Activated CD4-positive, alpha-beta memory T cell treated with anti-CD3 and anti-CD28 coated beads for 36 hours (primary cell): ENCODE results near the gene SORBS2. TPM values are rescaled to one million over a fixed set of nuclear protein-coding genes. Genes with fewer than 3 reads are reported as not detected.

Experiments used
- CTCF ChIA-PET: fragments of 350-600 bp; sonication (Branson Sonifier 250); formaldehyde crosslinking; loops from one replicate; lab custom pipeline; 2021; ENCODE audit warnings: antibody characterized with exemption, inconsistent platforms; lab: Charles Lee
- POLR2A ChIA-PET: fragments of 350-600 bp; sonication (Branson Sonifier 250); formaldehyde crosslinking; loops from one replicate; lab custom pipeline; 2021; ENCODE audit warnings: antibody characterized with exemption; lab: Charles Lee
- DNase-seq: peaks from one replicate; pipeline ENCODE4 v3.0.0-alpha.2; 2020
- H3K27ac Mint-ChIP-seq: one replicate; pipeline ENCODE4 v1.8.0; 2021; ENCODE audit warnings: mixed read lengths
- H3K27me3 Mint-ChIP-seq: one replicate; pipeline ENCODE4 v1.8.0; 2021; ENCODE audit warnings: mixed read lengths
- H3K36me3 Mint-ChIP-seq: one replicate; pipeline ENCODE4 v1.8.0; 2021; ENCODE audit warnings: mixed read lengths
- H3K4me1 Mint-ChIP-seq: one replicate; pipeline ENCODE4 v1.8.0; 2021; ENCODE audit warnings: low read depth, mixed read lengths
- H3K4me3 Mint-ChIP-seq: one replicate; pipeline ENCODE4 v1.8.0; 2021; ENCODE audit warnings: mild to moderate bottlenecking, mixed read lengths
- H3K9me3 Mint-ChIP-seq: one replicate; pipeline ENCODE4 v1.8.0; 2021; ENCODE audit warnings: mixed read lengths
- intact Hi-C: fragments of 100-400 bp; cut with micrococcal nuclease; formaldehyde crosslinking; loops from one replicate; pipeline ENCODE4 v1.15.1; 2023
- total RNA-seq, 2 experiments: library from RNA; stranded (reverse); gene quantifications; one replicate each; pipeline ENCODE4 v1.2.3, GENCODE V29; 2021

The SORBS2 gene
- total RNA-seq, 2 experiments from 2014 or later, result not detected

- ChIA-PET CTCF (interaction anchor here (3.8 kb wide), 1 partner anchor 13 kb away, joined by 20 read pairs; no protein-coding TSS in a partner anchor), POLR2A (no interaction called here)
- Mint-ChIP-seq H3K27ac (no peak overlapping the region), H3K9me3 (no peaks in the 10 kb centered on the region), H3K27me3 (peaks cover 35% of the 10 kb centered on the region), H3K4me1 (peaks cover 14% of the 10 kb centered on the region), H3K4me3 (no peak overlapping the region), H3K36me3 (no peaks in the 10 kb centered on the region)
- intact Hi-C loops, result no loop called here
- DNase-seq, result no peak
Observed at GRCh38 chr4:185585211-185585610, 226.8 kb downstream of the SORBS2 start.

- H3K4me1 Mint-ChIP-seq, result peaks cover 14% of the 10 kb centered on the region
- H3K27ac Mint-ChIP-seq, result no peak overlapping the region
- H3K9me3 Mint-ChIP-seq, result no peaks in the 10 kb centered on the region
- DNase-seq, result no peak
- H3K4me3 Mint-ChIP-seq, result no peak overlapping the region
- POLR2A ChIA-PET, result no interaction called here
- intact Hi-C loops, result no loop called here
- peaks cover 31% of the 10 kb centered on the region for H3K27me3 Mint-ChIP-seq
- CTCF ChIA-PET, result interaction anchor here (3.8 kb wide), 1 partner anchor 14 kb away, joined by 20 read pairs; no protein-coding TSS in a partner anchor
- no peaks in the 10 kb centered on the region for H3K36me3 Mint-ChIP-seq
Observed at GRCh38 chr4:185583813-185584212, 228.2 kb downstream of the SORBS2 start.

- no peaks in the 10 kb centered on the region for H3K36me3 Mint-ChIP-seq
- no peaks in the 10 kb centered on the region for H3K9me3 Mint-ChIP-seq
Observed at GRCh38 chr4:185582651-185583400, 229.2 kb downstream of the SORBS2 start.

DNA sequence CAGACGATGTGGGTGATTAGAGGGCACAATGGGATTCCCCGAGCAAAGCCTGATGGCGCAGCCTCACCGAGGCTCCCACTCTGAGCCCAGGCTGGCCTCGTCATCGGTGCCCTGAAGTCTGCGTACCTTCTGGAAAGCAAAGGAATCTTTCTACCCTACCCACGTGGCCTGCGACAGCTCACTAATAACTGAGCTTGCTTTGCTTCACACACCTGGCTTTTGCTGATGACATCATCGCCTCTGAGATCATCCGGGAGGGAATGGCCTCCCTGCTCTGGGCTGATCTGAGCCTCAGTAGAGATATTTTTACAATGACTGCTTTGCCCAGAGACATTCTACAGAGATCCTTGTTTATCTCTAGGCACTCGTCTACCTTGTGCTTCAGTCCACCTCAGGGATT is 231.3 kb downstream of the SORBS2 start:
- Mint-ChIP-seq H3K4me3 (no peak overlapping the region), H3K27ac (no peak overlapping the region), H3K4me1 (no peaks in the 10 kb centered on the region), H3K27me3 (peaks cover 20% of the 10 kb centered on the region), H3K9me3 (no peaks in the 10 kb centered on the region), H3K36me3 (no peaks in the 10 kb centered on the region)
- no peak for DNase-seq
- ChIA-PET CTCF (no interaction called here), POLR2A (no interaction called here)
- intact Hi-C loops, result no loop called here

More at GRCh38 chr4:185582651-185583400, 229.2 kb downstream of the SORBS2 start:
- POLR2A ChIA-PET, result no interaction called here
- intact Hi-C loops, result no loop called here
- Mint-ChIP-seq H3K27ac (no peak overlapping the region), H3K4me1 (peaks cover 11% of the 10 kb centered on the region), H3K4me3 (no peak overlapping the region), H3K27me3 (peaks cover 29% of the 10 kb centered on the region)
- CTCF ChIA-PET, result interaction anchor here (3.8 kb wide), 1 partner anchor 15 kb away, joined by 20 read pairs; no protein-coding TSS in a partner anchor
- no peak for DNase-seq

GRCh38 chr4:185578284-185578683 is 233.7 kb downstream of the SORBS2 start:
- ChIA-PET CTCF (interaction anchor here (3.8 kb wide), 1 partner anchor 19 kb away, joined by 15 read pairs; no protein-coding TSS in a partner anchor), POLR2A (no interaction called here)
- Mint-ChIP-seq H3K9me3 (no peaks in the 10 kb centered on the region), H3K4me1 (no peaks in the 10 kb centered on the region), H3K27ac (no peak overlapping the region), H3K36me3 (no peaks in the 10 kb centered on the region), H3K27me3 (peaks cover 12% of the 10 kb centered on the region), H3K4me3 (no peak overlapping the region)
- intact Hi-C loops, result no loop called here
- DNase-seq, result no peak

DNA sequence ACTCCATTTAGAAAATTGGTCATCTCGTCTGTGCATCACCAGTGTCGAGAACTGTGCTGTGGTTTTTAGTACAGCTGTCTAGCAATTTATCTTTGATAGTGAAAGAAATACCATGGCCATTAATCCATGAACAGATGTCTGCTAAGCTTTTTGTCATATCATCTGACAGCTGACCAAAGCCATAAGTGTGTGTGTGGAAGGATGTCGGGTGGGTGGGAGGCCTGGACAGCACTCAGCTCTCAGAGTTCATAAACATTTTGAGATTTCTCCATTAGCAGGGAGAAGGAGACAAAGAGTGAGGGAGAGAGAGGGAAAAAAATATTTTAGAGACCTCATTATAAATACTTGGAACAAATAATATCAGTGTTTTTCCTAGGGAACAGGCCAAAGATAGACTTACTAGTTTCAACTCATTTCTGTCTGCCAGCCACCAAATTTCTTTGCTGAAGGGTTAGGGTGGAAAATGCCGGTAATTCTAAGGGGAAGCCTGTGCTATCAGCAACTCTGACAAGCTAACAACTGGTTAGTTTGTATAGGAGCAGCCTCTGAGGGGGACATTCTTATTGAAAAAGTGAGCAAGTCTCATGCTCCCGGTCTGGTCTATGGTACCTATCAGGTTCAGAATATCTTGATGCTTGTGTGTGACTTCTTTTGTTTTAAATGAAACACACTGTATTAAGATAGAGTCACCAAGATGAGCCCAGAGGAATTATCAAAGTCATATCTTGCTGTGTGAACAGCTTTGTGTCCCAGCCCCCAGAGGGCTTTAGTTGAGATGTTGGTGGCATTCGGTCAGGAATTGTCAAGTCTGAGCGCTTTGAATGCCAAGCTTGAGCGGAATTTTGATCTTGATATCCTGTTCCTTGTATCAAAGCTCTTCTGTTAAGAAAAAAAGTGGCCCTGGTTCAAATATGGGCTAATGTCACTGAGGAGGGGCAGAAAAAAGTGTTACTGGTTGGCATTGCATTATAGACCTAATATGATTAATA is 234.7 kb downstream of the SORBS2 start:
- Mint-ChIP-seq H3K4me1 (no peaks in the 10 kb centered on the region), H3K27ac (no peak overlapping the region), H3K9me3 (no peaks in the 10 kb centered on the region), H3K4me3 (no peak overlapping the region), H3K27me3 (peaks cover 12% of the 10 kb centered on the region), H3K36me3 (no peaks in the 10 kb centered on the region)
- intact Hi-C loops, result no loop called here
- CTCF ChIA-PET, result interaction anchor here (3.8 kb wide), 1 partner anchor 20 kb away, joined by 15 read pairs; no protein-coding TSS in a partner anchor
- no peak for DNase-seq
- POLR2A ChIA-PET, result no interaction called here

DNA sequence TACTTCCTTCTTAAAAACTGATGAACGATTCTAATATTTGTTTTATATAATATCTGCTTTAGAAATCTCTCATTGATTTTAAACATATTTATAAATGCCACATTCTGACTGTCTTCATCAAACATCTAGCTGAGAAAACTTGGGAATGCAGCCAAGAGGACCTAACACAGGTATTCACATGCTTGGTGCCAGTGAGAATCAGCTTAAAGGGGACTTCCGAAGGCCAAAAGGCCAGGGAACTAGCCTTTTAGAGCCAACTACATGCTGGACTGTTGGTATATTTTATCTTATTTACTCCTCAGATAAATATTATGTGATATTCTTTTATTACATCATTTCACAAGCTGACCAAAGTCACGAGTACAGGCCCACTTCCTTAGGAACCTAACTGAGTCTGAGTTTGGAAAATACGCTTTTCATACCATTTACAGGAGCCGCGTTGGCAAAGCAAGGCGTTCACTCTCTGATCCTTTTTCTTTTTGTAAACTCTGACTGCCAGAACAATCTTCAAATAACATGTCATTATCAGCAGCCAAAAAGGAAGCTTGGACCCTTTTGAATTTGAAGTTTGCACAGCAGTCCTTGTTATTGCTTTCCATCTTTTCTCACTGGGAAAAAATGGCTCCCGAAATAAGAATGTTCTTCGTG is 235.6 kb downstream of the SORBS2 start:
- no peaks in the 10 kb centered on the region for H3K9me3 Mint-ChIP-seq
- H3K36me3 Mint-ChIP-seq, result no peaks in the 10 kb centered on the region
- no peak for DNase-seq
- H3K27me3 Mint-ChIP-seq, result peaks cover 13% of the 10 kb centered on the region
- no peak overlapping the region for H3K4me3 Mint-ChIP-seq
- POLR2A ChIA-PET, result no interaction called here
- no peak overlapping the region for H3K27ac Mint-ChIP-seq
- CTCF ChIA-PET, result interaction anchor here (3.8 kb wide), 1 partner anchor 21 kb away, joined by 15 read pairs; no protein-coding TSS in a partner anchor
- intact Hi-C loops, result no loop called here
- no peaks in the 10 kb centered on the region for H3K4me1 Mint-ChIP-seq

DNA sequence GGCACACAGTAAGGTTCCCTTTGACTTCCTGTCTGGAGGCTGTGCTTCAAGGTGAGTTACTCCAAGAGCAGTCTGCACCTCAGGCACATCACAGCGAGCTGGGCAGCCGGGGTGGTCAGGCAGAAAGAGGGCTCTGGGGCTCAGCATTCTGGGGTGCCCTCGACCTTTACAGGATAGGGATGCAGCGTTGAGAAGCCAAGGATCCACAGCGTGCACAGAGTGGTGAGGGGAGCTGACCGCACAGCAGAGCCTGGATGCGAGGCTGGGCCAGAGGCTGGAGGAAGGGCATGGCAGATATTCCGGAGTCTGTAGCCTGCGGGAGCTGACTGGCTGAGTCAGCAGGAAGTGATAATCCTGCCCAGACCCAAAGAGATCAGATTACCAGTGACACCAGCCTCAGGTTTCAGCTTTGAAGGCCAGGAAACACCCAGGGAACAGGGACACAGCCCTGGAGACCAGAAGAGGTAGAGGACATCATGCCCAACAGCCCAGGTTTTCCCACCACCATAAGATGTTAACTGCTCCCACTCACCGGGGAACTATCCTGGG is 238.3 kb downstream of the SORBS2 start:
- DNase-seq, result no peak
- no peaks in the 10 kb centered on the region for H3K9me3 Mint-ChIP-seq
- H3K27me3 Mint-ChIP-seq, result peaks cover 14% of the 10 kb centered on the region
- POLR2A ChIA-PET, result no interaction called here
- no peak overlapping the region for H3K4me3 Mint-ChIP-seq
- H3K36me3 Mint-ChIP-seq, result no peaks in the 10 kb centered on the region
- CTCF ChIA-PET, result no interaction called here
- intact Hi-C loops, result no loop called here
- no peaks in the 10 kb centered on the region for H3K4me1 Mint-ChIP-seq
- H3K27ac Mint-ChIP-seq, result no peak overlapping the region

DNA sequence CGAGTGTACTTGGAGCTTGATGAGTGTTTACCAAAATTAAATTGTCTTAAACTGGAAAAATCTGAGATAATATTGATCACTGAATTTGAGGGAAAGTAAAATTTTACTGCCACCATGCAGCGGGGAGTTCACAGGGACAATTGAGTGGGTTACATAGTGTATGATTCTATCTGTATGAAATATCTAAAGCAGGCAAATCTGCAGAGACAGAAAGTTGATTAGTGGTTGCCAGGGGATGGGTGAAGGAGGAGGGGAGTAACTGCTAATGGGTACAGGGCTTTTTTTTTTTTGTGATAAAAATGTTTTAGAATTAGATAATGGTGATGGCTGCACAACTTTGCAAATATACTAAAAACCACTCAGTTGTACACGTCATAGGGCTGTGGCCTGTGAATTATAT is 241.3 kb downstream of the SORBS2 start:
- CTCF ChIA-PET, result interaction anchor here (1.6 kb wide), 1 partner anchor 27 kb away, joined by 7 read pairs; no protein-coding TSS in a partner anchor
- no peaks in the 10 kb centered on the region for H3K9me3 Mint-ChIP-seq
- intact Hi-C loops, result no loop called here
- peaks cover 9% of the 10 kb centered on the region for H3K27me3 Mint-ChIP-seq
- H3K4me1 Mint-ChIP-seq, result peaks cover 9% of the 10 kb centered on the region
- no peak overlapping the region for H3K27ac Mint-ChIP-seq
- POLR2A ChIA-PET, result no interaction called here
- no peak for DNase-seq
- H3K36me3 Mint-ChIP-seq, result no peaks in the 10 kb centered on the region
- H3K4me3 Mint-ChIP-seq, result no peak overlapping the region

- peaks cover 14% of the 10 kb centered on the region for H3K27me3 Mint-ChIP-seq
- DNase-seq, result no peak
- H3K9me3 Mint-ChIP-seq, result no peaks in the 10 kb centered on the region
- H3K4me3 Mint-ChIP-seq, result no peak overlapping the region
- intact Hi-C loops, result no loop called here
- no peaks in the 10 kb centered on the region for H3K36me3 Mint-ChIP-seq
- peaks cover 9% of the 10 kb centered on the region for H3K4me1 Mint-ChIP-seq
- ChIA-PET CTCF (no interaction called here), POLR2A (no interaction called here)
- no peak overlapping the region for H3K27ac Mint-ChIP-seq
Observed at GRCh38 chr4:185567381-185568376, 244.3 kb downstream of the SORBS2 start.
